Mesenchymal stem cell (in vitro differentiated cells and primary cell): Measurements from ENCODE around the gene SLC20A1.

Experiments
- DNase-seq: peaks from one replicate; pipeline ENCODE4 v3.0.0-alpha.2; 2013
- H2AFZ ChIP-seq: one replicate; pipeline ENCODE4 v1.6.1; 2013; ENCODE audit warnings: low read depth, mild to moderate bottlenecking, control low read depth, inconsistent platforms, low read length, moderate library complexity
- H2AK5ac ChIP-seq: 2 replicates; pipeline ENCODE4 v1.6.1; 2013; ENCODE audit warnings: low read length, moderate library complexity, mild to moderate bottlenecking, inconsistent platforms; ENCODE audit not compliant: severe bottlenecking
- H2BK120ac ChIP-seq: one replicate; pipeline ENCODE4 v1.6.1; 2013; ENCODE audit warnings: low read depth, mild to moderate bottlenecking, inconsistent platforms, low read length, moderate library complexity
- H2BK12ac ChIP-seq, 2 experiments: one replicate each; pipeline ENCODE4 v1.6.1; 2013; ENCODE audit warnings: inconsistent platforms in 2 of 2, low read length in 2 of 2, mild to moderate bottlenecking in 2 of 2, moderate library complexity in 2 of 2, control low read depth in 1 of 2
- H2BK15ac ChIP-seq: one replicate; pipeline ENCODE4 v1.6.1; 2013; ENCODE audit warnings: mild to moderate bottlenecking, low read depth, inconsistent platforms; ENCODE audit not compliant: poor library complexity, severe bottlenecking
- H2BK5ac ChIP-seq: 2 replicates; pipeline ENCODE4 v1.6.1; 2013; ENCODE audit warnings: low read depth, mild to moderate bottlenecking, low read length, control low read depth, inconsistent platforms; ENCODE audit not compliant: poor library complexity, severe bottlenecking
- H3K14ac ChIP-seq, 2 experiments: one replicate each; pipeline ENCODE4 v1.6.1; 2013; ENCODE audit warnings: inconsistent platforms in 2 of 2, low read length in 2 of 2, control low read depth in 1 of 2, mild to moderate bottlenecking in 1 of 2, moderate library complexity in 1 of 2
- H3K18ac ChIP-seq, 2 experiments: one replicate each; pipeline ENCODE4 v1.6.1; 2013; ENCODE audit warnings: inconsistent platforms in 2 of 2, low read length in 2 of 2, control low read depth in 1 of 2, low read depth in 1 of 2, mild to moderate bottlenecking in 1 of 2
- H3K23ac ChIP-seq, 2 experiments: one replicate each; pipeline ENCODE4 v1.6.1; 2013; ENCODE audit warnings: inconsistent platforms in 2 of 2, low read length in 2 of 2, mild to moderate bottlenecking in 2 of 2, moderate library complexity in 2 of 2, control low read depth in 1 of 2
- H3K27ac ChIP-seq: 2 replicates; pipeline ENCODE4 v1.5.1; 2013; ENCODE audit warnings: mild to moderate bottlenecking, moderate library complexity, low read length, control low read depth, inconsistent platforms; ENCODE audit not compliant: poor library complexity, severe bottlenecking
- H3K27me3 ChIP-seq, 2 experiments: 2 replicates each; pipeline versions ENCODE4 v1.6.1 to v1.7.0; 2013; ENCODE audit warnings: low read length in 2 of 2, mild to moderate bottlenecking in 2 of 2, moderate library complexity in 2 of 2, control low read depth in 1 of 2, inconsistent platforms in 1 of 2; ENCODE audit not compliant: control insufficient read depth in 1 of 2, insufficient read depth in 1 of 2
- H3K36me3 ChIP-seq, 2 experiments: 2 replicates each; pipeline versions ENCODE4 v1.6.1 to v1.7.0; 2013; ENCODE audit warnings: low read length in 2 of 2, control low read depth in 1 of 2, inconsistent platforms in 1 of 2, low read depth in 1 of 2, mild to moderate bottlenecking in 1 of 2; ENCODE audit not compliant: insufficient read depth in 2 of 2, control insufficient read depth in 1 of 2
- H3K4ac ChIP-seq, 2 experiments: one replicate each; pipeline ENCODE4 v1.6.1; 2013; ENCODE audit warnings: inconsistent platforms in 2 of 2, low read length in 2 of 2, mild to moderate bottlenecking in 2 of 2, moderate library complexity in 2 of 2, control low read depth in 1 of 2, low read depth in 1 of 2
- H3K4me1 ChIP-seq: 2 replicates; pipeline ENCODE4 v1.6.1; 2013; ENCODE audit warnings: low read depth, low read length, control low read depth; ENCODE audit not compliant: control insufficient read depth, insufficient read depth
- H3K4me2 ChIP-seq: 2 replicates; pipeline ENCODE4 v1.6.1; 2013; ENCODE audit warnings: low read length, mild to moderate bottlenecking, inconsistent platforms; ENCODE audit not compliant: poor library complexity, severe bottlenecking
- H3K4me3 ChIP-seq, 2 experiments: 2 replicates each; pipeline versions ENCODE4 v1.5.1 to v1.7.0; 2013; ENCODE audit warnings: low read length in 2 of 2, mild to moderate bottlenecking in 2 of 2, control low read depth in 1 of 2, low read depth in 1 of 2; ENCODE audit not compliant: insufficient read depth in 1 of 2
- H3K79me1 ChIP-seq: replicated peaks from 2 replicates; pipeline ENCODE4 v1.6.1; 2013; ENCODE audit warnings: mild to moderate bottlenecking, control low read depth, low read length, inconsistent platforms; ENCODE audit not compliant: poor library complexity, severe bottlenecking
- H3K9ac ChIP-seq: 2 replicates; pipeline ENCODE4 v1.7.0; 2013; ENCODE audit warnings: mild to moderate bottlenecking, low read length, moderate library complexity
- H3K9me3 ChIP-seq: 2 replicates; pipeline ENCODE4 v1.7.0; 2013; ENCODE audit warnings: mild to moderate bottlenecking, low read length; ENCODE audit not compliant: control insufficient read depth
- H4K8ac ChIP-seq: one replicate; pipeline ENCODE4 v1.6.1; 2013; ENCODE audit warnings: inconsistent platforms, mild to moderate bottlenecking, low read length, moderate library complexity
- H4K91ac ChIP-seq: one replicate; pipeline ENCODE4 v1.6.1; 2013; ENCODE audit warnings: mild to moderate bottlenecking, low read length, inconsistent platforms
- WGBS: methylation state at CpG from one replicate; pipeline ENCODE4 v1.1.7; 2013; ENCODE audit warnings: mixed read lengths; 5-methylcytosine and 5-hydroxymethylcytosine counted together

Gene SLC20A1

DNA sequence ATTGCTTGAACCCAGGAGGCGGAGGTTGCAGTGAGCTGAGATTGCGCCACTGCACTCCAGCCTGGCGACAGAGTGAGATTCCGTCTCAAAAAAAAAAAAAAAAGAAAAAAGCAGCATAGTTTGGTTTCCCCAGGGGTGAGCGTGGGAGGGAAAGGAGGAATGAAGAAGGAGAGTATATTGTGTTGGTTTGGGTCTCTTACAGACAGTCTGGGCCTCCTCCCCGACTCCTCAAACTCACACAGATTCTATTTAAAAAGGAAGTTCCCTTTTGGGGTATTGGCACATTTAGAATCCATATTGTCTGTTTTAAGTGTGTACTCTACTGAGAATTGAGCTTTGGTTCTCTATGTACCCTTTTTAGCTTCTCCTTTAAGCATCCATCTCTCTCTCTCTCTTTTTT lies 27.4 kb upstream of the SLC20A1 start:
- WGBS = 91% methylated on average over 4 of the region's 6 CpGs

DNA sequence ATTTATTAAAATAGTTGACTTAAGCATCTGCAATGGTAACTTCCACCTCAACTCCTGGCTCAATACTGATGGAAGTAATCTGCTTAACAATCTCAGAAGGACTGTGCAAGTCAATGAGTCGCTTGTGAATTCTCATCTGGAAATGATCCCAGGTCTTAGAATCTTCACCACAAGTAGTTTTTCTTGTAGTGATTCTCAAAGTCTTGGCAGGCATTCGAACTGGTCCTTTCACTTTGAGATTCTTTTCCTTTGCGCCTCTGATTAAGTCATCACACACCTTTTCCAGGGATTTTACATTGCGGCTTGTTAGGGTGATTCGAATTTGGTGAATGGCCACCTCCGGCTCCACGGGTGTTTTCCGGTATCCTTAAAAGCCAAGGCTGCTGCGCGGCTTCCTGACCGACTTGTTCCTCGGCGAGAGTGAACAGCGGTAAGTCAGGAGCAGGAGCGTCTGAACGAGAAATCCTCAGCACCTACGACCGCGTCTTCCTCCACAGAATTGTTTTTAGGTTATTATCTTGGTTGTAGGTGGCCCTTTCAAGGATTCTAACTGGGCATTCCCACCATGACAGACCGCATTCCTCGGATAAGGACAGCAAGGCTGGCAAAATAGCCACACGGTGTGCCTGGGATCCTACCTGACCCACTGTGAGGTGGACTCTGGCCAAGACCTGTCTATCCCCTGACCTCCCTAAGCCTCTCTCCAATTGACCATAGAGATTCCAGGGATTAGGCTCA lies 23.8 kb upstream of the SLC20A1 start:
- peak overlapping the region in 1 of 2 experiments; percentile 64 for H3K4ac ChIP-seq
- no peak overlapping the region for H3K27ac ChIP-seq
- peaks cover 3% of the 10 kb centered on the region for H3K79me1 ChIP-seq
- no peak overlapping the region for H2BK15ac ChIP-seq
- H3K4me3 ChIP-seq = peak overlapping the region in 1 of 2 experiments; percentile 46
- H2AFZ ChIP-seq = peak overlapping the region; percentile 30
- WGBS = 82% methylated on average over 22 of the region's 22 CpGs
- H3K14ac ChIP-seq = peak overlapping the region in 1 of 2 experiments; percentile 62
- no peaks in the 10 kb centered on the region for H3K36me3 ChIP-seq
- H3K4me2 ChIP-seq = no peak overlapping the region
- H3K4me1 ChIP-seq = peaks cover 11% of the 10 kb centered on the region
- peak overlapping the region; percentile 71 for H3K9ac ChIP-seq
- H3K18ac ChIP-seq = peak overlapping the region; percentile 48 to 90
- peak; percentile 65 for DNase-seq
- peak overlapping the region; percentile 54 for H4K91ac ChIP-seq
- no peak overlapping the region for H2AK5ac ChIP-seq
- peak overlapping the region in 1 of 2 experiments; percentile 87 for H2BK12ac ChIP-seq
- no peak overlapping the region for H2BK120ac ChIP-seq
- H3K27me3 ChIP-seq = no peaks in the 10 kb centered on the region
- H3K9me3 ChIP-seq = no peaks in the 10 kb centered on the region
- peak overlapping the region; percentile 46 for H4K8ac ChIP-seq
- H2BK5ac ChIP-seq = no peak overlapping the region
- no peak overlapping the region for H3K23ac ChIP-seq

More for the DNA sequence above, 27.4 kb upstream of the SLC20A1 start:
- H3K4ac ChIP-seq = no peak overlapping the region
- no peak overlapping the region for H2AK5ac ChIP-seq
- no peak overlapping the region for H3K18ac ChIP-seq
- no peak overlapping the region for H3K14ac ChIP-seq
- H3K23ac ChIP-seq = no peak overlapping the region
- DNase-seq = no peak
- H3K9ac ChIP-seq = no peak overlapping the region
- H2BK120ac ChIP-seq = no peak overlapping the region
- H4K91ac ChIP-seq = no peak overlapping the region
- no peaks in the 10 kb centered on the region for H3K36me3 ChIP-seq
- H3K4me2 ChIP-seq = no peak overlapping the region
- no peak overlapping the region for H4K8ac ChIP-seq
- no peak overlapping the region for H2AFZ ChIP-seq
- H3K27ac ChIP-seq = no peak overlapping the region
- no peak overlapping the region for H2BK5ac ChIP-seq
- H2BK15ac ChIP-seq = no peak overlapping the region
- peaks cover 8% of the 10 kb centered on the region for H3K4me1 ChIP-seq
- H3K9me3 ChIP-seq = no peaks in the 10 kb centered on the region
- no peak overlapping the region for H3K4me3 ChIP-seq
- no peaks in the 10 kb centered on the region for H3K79me1 ChIP-seq
- H3K27me3 ChIP-seq = no peaks in the 10 kb centered on the region
- no peak overlapping the region for H2BK12ac ChIP-seq

DNA sequence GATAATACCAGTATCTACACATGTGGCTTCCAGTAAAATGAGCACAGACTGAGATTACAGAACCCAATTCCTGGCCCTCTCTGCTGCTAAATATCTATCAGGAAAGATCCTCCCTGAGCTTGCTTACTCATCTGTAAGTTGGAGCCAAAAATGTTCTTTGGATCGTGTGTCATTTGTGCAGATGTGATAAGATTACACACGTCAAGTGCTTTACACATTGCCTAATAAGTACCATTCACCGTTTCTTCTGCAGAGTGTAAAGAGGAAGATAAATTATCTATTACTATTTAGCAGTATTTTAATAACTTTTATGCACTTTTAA lies 23.2 kb upstream of the SLC20A1 start:
- H3K79me1 ChIP-seq = peaks cover 3% of the 10 kb centered on the region
- no peak overlapping the region for H4K91ac ChIP-seq
- H3K14ac ChIP-seq = no peak overlapping the region
- peak overlapping the region in 1 of 2 experiments; percentile 90 for H3K18ac ChIP-seq
- no peak overlapping the region for H3K23ac ChIP-seq
- H2BK15ac ChIP-seq = no peak overlapping the region
- H3K9me3 ChIP-seq = no peaks in the 10 kb centered on the region
- peak overlapping the region; percentile 71 for H3K9ac ChIP-seq
- no peak overlapping the region for H3K27ac ChIP-seq
- no peak overlapping the region for H3K4me3 ChIP-seq
- H2BK120ac ChIP-seq = no peak overlapping the region
- no peak overlapping the region for H3K4me2 ChIP-seq
- H2AK5ac ChIP-seq = no peak overlapping the region
- no CpG with 5 or more reads among the region's 3 CpGs for WGBS
- peak overlapping the region; percentile 30 for H2AFZ ChIP-seq
- H2BK12ac ChIP-seq = no peak overlapping the region
- no peaks in the 10 kb centered on the region for H3K27me3 ChIP-seq
- H4K8ac ChIP-seq = no peak overlapping the region
- no peaks in the 10 kb centered on the region for H3K36me3 ChIP-seq
- peaks cover 14% of the 10 kb centered on the region for H3K4me1 ChIP-seq
- no peak overlapping the region for H3K4ac ChIP-seq
- H2BK5ac ChIP-seq = no peak overlapping the region
- peak; percentile 86 for DNase-seq

- WGBS = 59% methylated on average over 10 of the region's 11 CpGs
- Histone ChIP-seq H3K79me1 (peaks cover 3% of the 10 kb centered on the region), H2AK5ac (no peak overlapping the region), H2AFZ (peak overlapping the region; percentile 46), H4K91ac (peak overlapping the region; percentile 82), H3K4me2 (no peak overlapping the region), H3K4ac (peak overlapping the region; percentile 62 to 81), H2BK5ac (no peak overlapping the region), H2BK120ac (peak overlapping the region; percentile 77), H3K9me3 (no peaks in the 10 kb centered on the region), H3K4me1 (peaks cover 19% of the 10 kb centered on the region), H3K27me3 (no peaks in the 10 kb centered on the region), H3K4me3 (peak overlapping the region in 1 of 2 experiments; percentile 55), H3K9ac (peak overlapping the region; percentile 59), H2BK15ac (peak overlapping the region; percentile 75), H3K18ac (peak overlapping the region in 1 of 2 experiments; percentile 43), H4K8ac (peak overlapping the region; percentile 77), H3K36me3 (no peaks in the 10 kb centered on the region), H2BK12ac (peak overlapping the region; percentile 73 to 92), H3K27ac (no peak overlapping the region), H3K14ac (peak overlapping the region in 1 of 2 experiments; percentile 79), H3K23ac (no peak overlapping the region)
- DNase-seq = peak; percentile 80
Observed at GRCh38 chr2:112623913-112624777, 21.6 kb upstream of the SLC20A1 start.
